Keratinocyte (primary cell): ENCODE results near the gene CBL.

Source experiments
- EZH2 ChIP-seq: IDR thresholded peaks from one replicate; pipeline ENCODE4 v1.6.1; 2012; ENCODE audit warnings: inconsistent platforms, mild to moderate bottlenecking, low read length, moderate library complexity
- TF ChIP-seq, protein P1 (sequence below), 3 experiments: IDR thresholded peaks in 1 of 3; conservative IDR thresholded peaks in 1 of 3; optimal IDR thresholded peaks in 1 of 3; 2 replicates in 2 of 3; 3 replicates in 1 of 3; pipeline versions ENCODE3 to v1.5.1; 2011; ENCODE audit warnings: low read length in 3 of 3, mild to moderate bottlenecking in 3 of 3, moderate library complexity in 2 of 3, control low read depth in 1 of 3, inconsistent platforms in 1 of 3; ENCODE audit not compliant: insufficient read depth in 2 of 3; ENCODE audit errors: extremely low read depth in 1 of 3

GRCh38 chr11:119157063-119157462, 49.1 kb upstream of the CBL start:
- TF ChIP-seq, protein P1, sequence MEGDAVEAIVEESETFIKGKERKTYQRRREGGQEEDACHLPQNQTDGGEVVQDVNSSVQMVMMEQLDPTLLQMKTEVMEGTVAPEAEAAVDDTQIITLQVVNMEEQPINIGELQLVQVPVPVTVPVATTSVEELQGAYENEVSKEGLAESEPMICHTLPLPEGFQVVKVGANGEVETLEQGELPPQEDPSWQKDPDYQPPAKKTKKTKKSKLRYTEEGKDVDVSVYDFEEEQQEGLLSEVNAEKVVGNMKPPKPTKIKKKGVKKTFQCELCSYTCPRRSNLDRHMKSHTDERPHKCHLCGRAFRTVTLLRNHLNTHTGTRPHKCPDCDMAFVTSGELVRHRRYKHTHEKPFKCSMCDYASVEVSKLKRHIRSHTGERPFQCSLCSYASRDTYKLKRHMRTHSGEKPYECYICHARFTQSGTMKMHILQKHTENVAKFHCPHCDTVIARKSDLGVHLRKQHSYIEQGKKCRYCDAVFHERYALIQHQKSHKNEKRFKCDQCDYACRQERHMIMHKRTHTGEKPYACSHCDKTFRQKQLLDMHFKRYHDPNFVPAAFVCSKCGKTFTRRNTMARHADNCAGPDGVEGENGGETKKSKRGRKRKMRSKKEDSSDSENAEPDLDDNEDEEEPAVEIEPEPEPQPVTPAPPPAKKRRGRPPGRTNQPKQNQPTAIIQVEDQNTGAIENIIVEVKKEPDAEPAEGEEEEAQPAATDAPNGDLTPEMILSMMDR (optimal IDR thresholded peaks at IDR 0.05 in 1 of 3, IDR thresholded peaks at IDR 0.05 in 1 of 3, conservative IDR thresholded peaks at IDR 0.05 in 1 of 3; ENCODE audit: extremely low read depth in 1 of 3, insufficient read depth in 2 of 3, low read length in 3 of 3) = no peak
- no peak for TF ChIP-seq EZH2
